KMS-11 (cell line): ENCODE measurements around the gene FAM170B.

Experiments
- H2AFZ ChIP-seq: fragments of 200-600 bp; sonication (generic); 2 replicates; pipeline ENCODE4 v1.6.1; 2016; ENCODE audit warnings: antibody characterized with exemption, mixed run types, low read depth
- H3K27ac ChIP-seq: fragments of 200-600 bp; sonication (generic); 2 replicates; pipeline ENCODE4 v1.6.1; 2016; ENCODE audit warnings: mild to moderate bottlenecking, mixed run types
- H3K27me3 ChIP-seq: fragments of 200-600 bp; sonication (generic); 2 replicates; pipeline ENCODE4 v1.6.1; 2017; ENCODE audit warnings: mild to moderate bottlenecking, low read depth, mixed run types, moderate library complexity; ENCODE audit not compliant: insufficient read depth
- H3K36me3 ChIP-seq: fragments of 200-600 bp; sonication (generic); 2 replicates; pipeline ENCODE4 v1.6.1; 2017; ENCODE audit warnings: mild to moderate bottlenecking, mixed run types; ENCODE audit not compliant: insufficient read depth
- H3K4me1 ChIP-seq: fragments of 200-600 bp; sonication (generic); 2 replicates; pipeline ENCODE4 v1.6.1; 2016; ENCODE audit warnings: mild to moderate bottlenecking, low read depth, mixed run types; ENCODE audit not compliant: poor library complexity, severe bottlenecking
- H3K4me2 ChIP-seq: fragments of 200-600 bp; sonication (generic); 2 replicates; pipeline ENCODE4 v1.7.0; 2016; ENCODE audit warnings: mild to moderate bottlenecking, mixed run types
- H3K4me3 ChIP-seq: fragments of 200-600 bp; sonication (generic); IDR thresholded peaks from 2 replicates; pipeline ENCODE4 v1.6.1; 2017; ENCODE audit warnings: low read depth, low read length, mixed read lengths; ENCODE audit not compliant: insufficient read depth
- H3K79me2 ChIP-seq: fragments of 200-600 bp; sonication (generic); 2 replicates; pipeline ENCODE4 v1.6.1; 2016; ENCODE audit warnings: low read depth, mixed run types; ENCODE audit not compliant: insufficient read depth
- H3K9ac ChIP-seq: fragments of 200-600 bp; sonication (generic); 2 replicates; pipeline ENCODE4 v1.6.1; 2016; ENCODE audit warnings: mild to moderate bottlenecking, mixed run types
- H4K20me1 ChIP-seq: fragments of 200-600 bp; sonication (generic); 2 replicates; pipeline ENCODE4 v1.6.1; 2016; ENCODE audit warnings: mild to moderate bottlenecking, mixed run types; ENCODE audit not compliant: insufficient read depth
- TF ChIP-seq, protein P1 (sequence below): fragments of 200-600 bp; sonication (generic); conservative IDR thresholded peaks from 2 replicates; pipeline ENCODE4 v1.6.1; 2017; ENCODE audit warnings: low read depth, mild to moderate bottlenecking, antibody characterized with exemption, low read length, moderate library complexity, mixed read lengths

The FAM170B gene

DNA sequence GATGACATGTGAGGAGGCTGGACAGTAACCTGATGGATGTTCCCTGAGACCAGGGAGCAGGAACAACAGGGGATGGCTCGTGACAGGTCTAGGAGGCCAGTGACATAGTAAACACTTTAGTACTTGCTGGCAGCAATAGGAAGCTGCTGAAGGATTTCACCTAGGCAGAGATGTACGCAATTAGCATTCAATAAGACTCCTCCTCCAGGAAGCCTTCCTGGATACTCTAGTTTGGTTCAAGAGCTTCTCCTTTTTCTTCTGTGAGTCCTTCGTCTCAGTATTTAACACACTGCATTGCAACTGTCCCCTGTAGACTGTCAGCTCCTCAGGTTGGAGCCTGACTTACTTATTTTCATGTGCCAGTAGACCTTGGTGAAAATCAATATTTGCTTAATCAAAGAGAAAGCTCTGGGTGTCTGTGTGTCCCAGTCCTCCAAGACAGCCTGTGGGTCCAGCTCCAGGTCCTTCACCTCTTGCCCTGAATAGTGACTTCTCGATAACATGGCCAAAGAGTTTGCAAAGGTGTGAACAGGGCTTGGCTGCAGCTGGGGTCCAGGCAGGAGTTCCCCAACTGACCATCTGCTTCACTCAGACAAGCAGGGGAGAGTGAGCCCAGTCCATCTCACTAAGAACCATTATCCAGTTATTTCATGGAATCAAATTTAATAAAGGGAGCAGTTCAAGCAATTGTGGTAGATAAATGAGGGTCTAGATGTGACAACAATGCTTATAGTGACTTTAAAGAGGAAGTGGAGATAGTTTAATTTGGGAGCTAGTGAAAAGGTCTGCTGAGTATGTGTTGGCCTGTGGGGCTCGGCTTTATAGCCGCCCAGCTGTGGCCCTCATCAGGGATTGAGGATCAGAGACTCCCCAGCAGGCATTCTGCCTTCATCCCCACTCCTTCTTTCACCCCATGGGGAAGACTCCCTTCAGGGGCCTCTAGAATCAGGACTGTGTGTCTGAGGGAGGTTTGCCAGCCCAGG is 45.0 kb upstream of the FAM170B start:
- Histone ChIP-seq H4K20me1 (no peaks in the 10 kb centered on the region), H3K27ac (no peak overlapping the region), H3K36me3 (no peaks in the 10 kb centered on the region), H2AFZ (no peak overlapping the region), H3K4me3 (no peak overlapping the region), H3K9ac (no peak overlapping the region), H3K27me3 (no peaks in the 10 kb centered on the region), H3K4me1 (no peaks in the 10 kb centered on the region), H3K4me2 (no peak overlapping the region), H3K79me2 (no peaks in the 10 kb centered on the region)
- TF ChIP-seq, protein P1, sequence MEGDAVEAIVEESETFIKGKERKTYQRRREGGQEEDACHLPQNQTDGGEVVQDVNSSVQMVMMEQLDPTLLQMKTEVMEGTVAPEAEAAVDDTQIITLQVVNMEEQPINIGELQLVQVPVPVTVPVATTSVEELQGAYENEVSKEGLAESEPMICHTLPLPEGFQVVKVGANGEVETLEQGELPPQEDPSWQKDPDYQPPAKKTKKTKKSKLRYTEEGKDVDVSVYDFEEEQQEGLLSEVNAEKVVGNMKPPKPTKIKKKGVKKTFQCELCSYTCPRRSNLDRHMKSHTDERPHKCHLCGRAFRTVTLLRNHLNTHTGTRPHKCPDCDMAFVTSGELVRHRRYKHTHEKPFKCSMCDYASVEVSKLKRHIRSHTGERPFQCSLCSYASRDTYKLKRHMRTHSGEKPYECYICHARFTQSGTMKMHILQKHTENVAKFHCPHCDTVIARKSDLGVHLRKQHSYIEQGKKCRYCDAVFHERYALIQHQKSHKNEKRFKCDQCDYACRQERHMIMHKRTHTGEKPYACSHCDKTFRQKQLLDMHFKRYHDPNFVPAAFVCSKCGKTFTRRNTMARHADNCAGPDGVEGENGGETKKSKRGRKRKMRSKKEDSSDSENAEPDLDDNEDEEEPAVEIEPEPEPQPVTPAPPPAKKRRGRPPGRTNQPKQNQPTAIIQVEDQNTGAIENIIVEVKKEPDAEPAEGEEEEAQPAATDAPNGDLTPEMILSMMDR, result no peak

DNA sequence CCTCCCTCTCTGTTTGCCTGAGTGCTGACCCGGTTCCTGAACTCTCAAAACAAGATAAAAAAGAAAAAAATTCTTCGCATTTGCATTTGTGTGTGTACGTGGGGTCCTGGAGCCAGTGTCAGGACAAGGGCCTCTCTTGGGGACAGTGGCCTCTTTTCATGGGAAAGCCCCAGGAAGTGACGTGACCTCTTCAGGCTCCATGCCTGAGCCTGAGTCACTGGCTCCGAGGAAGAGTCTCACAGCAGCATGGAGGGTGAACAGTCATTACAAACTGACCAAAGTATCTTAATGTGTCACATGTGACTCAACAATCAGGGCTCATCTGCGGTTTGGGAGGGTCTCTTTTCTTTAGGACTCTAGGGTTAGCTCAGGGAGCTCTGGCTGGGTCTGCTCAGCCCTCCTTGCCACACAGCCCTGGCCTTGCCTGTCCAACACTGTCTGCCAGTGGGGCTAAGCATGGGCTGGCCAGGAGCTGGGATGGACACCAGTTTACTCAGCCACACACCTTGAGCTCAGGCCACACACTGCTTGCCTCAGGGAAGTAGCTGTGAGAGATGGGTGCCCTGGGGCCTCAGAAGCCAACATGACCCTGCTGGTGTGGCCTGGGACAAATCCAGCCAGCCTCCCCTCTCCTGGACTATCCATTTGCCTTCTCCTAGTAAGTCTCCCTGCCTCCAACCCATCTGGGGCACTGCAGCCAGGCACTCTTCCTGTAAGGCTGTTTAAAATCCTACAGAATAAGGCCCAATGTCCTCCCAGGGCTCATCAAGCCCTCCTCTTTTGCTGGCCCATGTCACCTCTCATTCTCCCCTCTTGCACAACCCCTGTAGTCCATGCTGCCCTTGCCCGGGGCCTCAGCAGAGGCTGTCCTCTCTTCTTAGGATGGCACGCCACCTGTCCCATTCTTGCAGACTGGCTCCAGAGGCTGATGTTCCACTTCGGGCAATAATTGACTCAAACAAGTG is 43.9 kb upstream of the FAM170B start:
- Histone ChIP-seq H2AFZ (no peak overlapping the region), H3K27ac (no peak overlapping the region), H3K27me3 (no peaks in the 10 kb centered on the region), H3K4me3 (no peak overlapping the region), H3K4me1 (no peaks in the 10 kb centered on the region), H3K4me2 (no peak overlapping the region), H4K20me1 (no peaks in the 10 kb centered on the region), H3K36me3 (no peaks in the 10 kb centered on the region), H3K9ac (no peak overlapping the region), H3K79me2 (no peaks in the 10 kb centered on the region)
- TF ChIP-seq, protein P1, result no peak

DNA sequence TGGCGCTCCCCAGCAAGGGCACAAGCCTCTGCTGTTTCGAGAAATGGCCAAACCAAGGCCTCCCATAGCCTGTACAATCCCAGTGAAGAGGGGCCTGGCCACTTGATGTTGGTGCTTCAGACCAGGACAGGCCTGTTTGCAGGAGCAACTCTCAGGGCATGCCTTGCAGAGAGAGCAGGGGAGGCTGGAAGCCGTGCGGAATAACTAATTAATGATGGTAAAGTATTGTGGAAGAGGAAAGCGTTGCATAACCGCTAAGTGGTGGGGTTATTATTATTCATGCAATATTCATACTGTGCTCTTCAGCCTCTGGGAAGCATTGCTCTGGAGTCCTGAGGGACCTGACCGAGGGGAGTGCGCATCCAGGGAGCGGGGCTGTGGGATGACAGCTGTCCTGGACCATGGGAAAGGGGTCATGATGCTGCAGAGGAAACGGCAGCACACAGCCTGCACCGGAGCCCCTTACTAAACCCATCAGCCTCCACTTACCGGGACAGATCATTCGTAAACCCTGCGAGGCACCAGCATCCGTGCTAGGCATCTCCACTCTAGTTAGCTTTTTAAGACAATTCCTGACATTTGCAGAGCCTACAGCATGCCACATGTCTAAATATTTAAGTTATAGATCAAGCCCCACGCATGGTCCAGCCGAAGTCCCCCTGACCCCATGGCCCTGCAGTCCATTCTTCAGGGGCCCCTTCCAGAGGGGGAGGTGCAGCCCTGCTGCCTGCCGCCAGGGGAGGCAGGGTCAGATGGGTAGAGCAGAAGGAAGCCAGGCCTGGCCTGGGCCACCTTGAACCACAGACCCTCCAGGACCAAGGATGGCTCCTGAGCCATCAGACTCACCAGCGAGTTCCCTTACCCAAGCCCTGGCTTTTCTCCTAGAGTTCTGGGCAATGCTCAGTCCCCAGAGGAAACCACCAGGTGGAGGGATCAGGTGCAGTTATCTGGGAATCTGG is 42.8 kb upstream of the FAM170B start:
- no peak overlapping the region for H3K27ac ChIP-seq
- H3K4me1 ChIP-seq, result no peaks in the 10 kb centered on the region
- no peaks in the 10 kb centered on the region for H4K20me1 ChIP-seq
- TF ChIP-seq, protein P1, result no peak
- no peaks in the 10 kb centered on the region for H3K27me3 ChIP-seq
- H3K4me3 ChIP-seq, result no peak overlapping the region
- no peak overlapping the region for H3K9ac ChIP-seq
- no peak overlapping the region for H2AFZ ChIP-seq
- no peaks in the 10 kb centered on the region for H3K79me2 ChIP-seq
- H3K4me2 ChIP-seq, result no peak overlapping the region
- H3K36me3 ChIP-seq, result no peaks in the 10 kb centered on the region
